GM21367 (cell line): ENCODE data around the gene RASGRF1.
"Not testable (repeated sequence)": the region's sequence is repeated elsewhere in the genome, so short reads cannot be mapped to it uniquely, and the experiment has no call there.

Experiments
- ATAC-seq: cut with Tn5 transposase; IDR thresholded peaks from one replicate; pipeline ENCODE4 v1.9.1; 2021; ENCODE audit not compliant: unreplicated experiment

Gene RASGRF1

GRCh38 chr15:79009379-79009778 is 81.2 kb downstream of the RASGRF1 start:
- ATAC-seq, result no peak

- ATAC-seq, result no peak
These were observed 81.9 kb downstream of the RASGRF1 start for GRCh38 chr15:79008659-79009058.

GRCh38 chr15:79007066-79007465 is 83.5 kb downstream of the RASGRF1 start:
- ATAC-seq, result no peak

GRCh38 chr15:79006071-79006470 is 84.5 kb downstream of the RASGRF1 start:
- no peak for ATAC-seq

DNA sequence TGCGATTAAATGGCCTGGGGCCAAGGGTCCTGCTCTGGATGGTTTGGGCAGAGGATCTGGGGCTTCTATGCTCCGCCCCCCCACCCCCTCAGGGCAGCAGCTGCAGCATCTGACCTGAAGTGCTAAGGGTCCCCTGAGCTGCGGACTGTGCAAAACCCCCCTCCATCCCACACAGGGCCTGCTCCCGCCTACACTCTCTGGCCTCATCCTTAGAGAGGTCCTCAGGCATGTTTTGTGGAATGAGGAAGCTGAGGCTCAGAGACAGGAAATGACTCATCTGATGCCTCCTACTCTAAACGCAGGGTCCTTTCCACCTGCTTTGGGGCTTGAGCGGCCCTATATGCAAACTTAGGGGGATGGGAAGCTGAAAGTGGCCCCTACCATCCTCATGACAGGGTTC is 86.2 kb downstream of the RASGRF1 start:
- peak; percentile 80 for ATAC-seq

DNA sequence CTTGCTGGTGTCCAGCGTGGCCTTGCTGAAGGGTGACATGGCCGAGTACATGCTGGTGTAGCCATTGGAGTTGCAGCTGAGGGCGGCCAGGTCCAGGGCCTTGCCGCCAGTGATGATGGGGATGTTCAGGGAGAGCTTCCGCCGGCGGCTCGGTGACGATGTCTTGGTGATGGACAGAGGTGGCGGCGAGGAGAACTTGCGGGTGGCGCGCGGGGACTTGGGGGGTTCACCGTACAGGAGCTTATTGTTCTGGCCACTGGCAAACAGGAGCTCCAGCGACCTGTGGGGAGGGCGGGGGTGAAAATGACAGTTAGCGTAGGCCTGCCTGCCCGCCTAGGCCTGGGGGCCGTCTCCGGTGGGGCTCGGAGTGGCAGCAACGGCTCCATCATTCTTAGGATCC is 86.7 kb downstream of the RASGRF1 start:
- ATAC-seq, result no peak

- ATAC-seq, result no peak
These were observed 87.3 kb downstream of the RASGRF1 start for GRCh38 chr15:79003301-79003700.

DNA sequence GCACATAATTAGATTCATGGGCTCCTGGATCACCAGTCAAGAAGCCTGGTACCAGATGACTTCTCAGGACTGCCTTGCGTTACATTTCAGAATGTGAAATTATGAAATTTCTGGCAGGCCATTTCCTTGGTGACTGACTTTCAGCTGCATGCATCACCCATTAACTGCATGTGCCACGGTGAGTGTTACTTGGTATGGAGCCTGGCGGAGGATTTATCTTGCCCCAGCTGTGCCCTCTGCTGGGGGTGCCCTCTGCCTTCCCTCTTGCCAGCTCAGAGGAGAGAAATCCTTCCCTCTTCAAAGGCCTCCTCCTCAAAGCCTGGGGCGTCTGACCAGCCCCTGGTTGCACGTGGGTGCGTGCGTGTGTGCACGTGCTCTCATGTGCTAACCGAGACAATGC is 88.0 kb downstream of the RASGRF1 start:
- no peak for ATAC-seq

DNA sequence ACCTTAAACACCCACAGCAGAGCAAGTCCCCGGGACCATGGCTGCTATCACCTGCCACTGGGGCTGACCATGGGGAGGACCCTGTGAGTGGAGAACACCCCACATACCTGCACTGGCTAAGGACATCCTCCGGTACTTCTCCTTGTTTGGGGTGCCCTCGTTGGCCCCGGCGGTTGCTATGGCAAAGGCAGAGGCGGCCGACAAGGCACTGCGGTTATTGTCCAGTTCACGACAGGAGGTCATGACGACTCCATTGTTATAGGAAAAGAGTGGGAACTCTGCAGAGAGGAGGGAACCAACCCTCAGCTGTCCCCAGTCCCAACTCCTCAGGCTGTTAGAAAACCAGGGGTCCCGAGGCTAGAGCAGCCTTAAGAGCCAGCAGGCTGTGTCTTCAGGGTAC is 90.9 kb downstream of the RASGRF1 start:
- no peak for ATAC-seq

DNA sequence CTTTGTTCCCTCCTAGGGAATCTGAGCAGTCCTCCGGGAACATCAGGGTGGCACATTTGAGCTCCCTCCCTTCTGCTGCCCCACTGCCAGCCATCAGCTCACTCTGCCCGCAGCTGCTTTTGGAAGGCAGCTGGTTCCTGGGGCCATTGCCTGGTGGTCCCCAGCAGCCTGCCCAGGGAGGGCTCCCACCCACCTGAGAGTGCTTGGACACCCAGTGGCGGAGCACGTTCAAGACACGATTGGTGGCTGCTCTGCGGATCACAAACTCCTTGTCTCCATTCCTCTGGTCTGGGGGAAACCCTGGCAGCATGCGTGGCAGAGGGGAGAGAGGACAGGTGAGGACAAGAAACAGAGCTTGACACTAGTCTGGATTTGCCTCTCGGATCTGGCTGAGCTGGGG is 92.1 kb downstream of the RASGRF1 start:
- no peak for ATAC-seq

DNA sequence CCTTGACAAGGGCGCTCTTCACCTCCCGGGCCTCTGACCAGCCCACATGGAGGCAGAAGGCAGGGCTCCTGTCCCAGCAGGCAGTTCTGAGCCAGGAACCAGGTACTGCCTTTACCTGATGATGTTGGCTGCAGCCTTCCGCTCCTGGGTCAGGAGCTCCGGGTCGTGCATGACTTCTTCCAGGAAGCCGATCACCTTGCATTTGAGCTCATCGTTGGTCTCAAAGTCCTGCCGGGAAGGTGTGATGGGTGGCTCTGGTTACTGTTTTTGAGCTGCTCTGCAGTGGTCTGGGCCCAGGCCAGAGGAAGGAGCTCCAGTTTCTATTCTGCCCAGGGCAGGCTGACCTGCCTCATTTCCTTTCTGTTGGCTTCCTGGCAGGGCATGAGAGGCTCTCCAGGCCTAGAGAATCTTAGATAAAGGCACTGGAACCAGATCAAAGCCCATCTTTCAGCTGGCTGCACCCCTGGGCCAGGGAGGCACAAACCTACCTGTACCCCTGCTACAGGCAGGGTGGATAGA is 92.5 kb downstream of the RASGRF1 start:
- ATAC-seq, result no peak

DNA sequence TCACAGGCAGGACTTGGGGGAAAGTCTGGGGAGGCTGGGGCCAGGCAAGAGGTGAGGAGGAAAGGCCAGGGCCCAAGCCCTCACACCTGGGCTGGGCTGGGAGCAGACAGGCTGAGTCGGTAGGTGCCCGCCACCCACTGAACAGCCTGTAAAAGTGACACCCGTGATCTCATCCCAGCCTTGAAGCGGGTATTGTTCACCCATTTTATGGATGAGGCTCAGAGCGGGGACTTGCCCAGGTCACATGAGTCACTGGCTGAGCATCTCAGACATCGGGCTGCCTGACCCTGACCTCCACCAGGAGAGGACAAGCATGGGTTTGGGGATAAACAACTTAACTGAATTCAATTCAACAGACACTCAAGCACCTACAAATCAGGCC is 93.7 kb downstream of the RASGRF1 start:
- no peak for ATAC-seq

GRCh38 chr15:78995921-78996893 is 94.4 kb downstream of the RASGRF1 start:
- ATAC-seq, result no peak

- not testable (repeated sequence) for ATAC-seq
These were observed 95.4 kb downstream of the RASGRF1 start for GRCh38 chr15:78995161-78995560.

DNA sequence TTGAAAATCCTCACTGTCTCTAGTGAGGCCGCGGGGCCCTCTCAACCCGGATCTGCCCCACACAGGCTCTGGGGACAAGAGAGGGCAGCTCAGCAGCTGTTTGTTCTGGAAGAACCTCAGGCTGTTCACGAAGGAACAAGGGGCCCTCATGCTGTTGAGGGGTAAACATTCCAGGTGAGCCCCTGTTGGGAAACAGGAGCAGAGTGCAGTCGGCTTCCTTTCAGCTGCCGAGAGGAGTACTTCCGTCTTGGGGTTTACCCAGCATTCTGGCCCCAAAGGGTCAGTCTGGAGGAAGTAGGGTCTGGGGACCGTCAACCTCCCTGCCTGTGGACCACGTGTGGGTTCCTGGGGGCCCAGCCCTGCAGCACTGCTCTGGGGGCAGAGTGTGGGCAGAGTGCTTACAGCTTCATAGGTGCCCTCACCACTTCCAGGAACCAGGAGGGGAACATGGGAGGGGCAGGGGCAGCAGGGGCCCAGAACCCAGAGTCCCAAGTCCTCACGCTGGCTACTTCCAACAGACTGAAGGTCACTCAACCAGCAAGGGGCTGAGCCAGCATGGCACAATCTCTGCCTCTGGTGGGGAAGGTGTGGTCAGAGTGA is 96.5 kb downstream of the RASGRF1 start:
- ATAC-seq, result no peak

- no peak for ATAC-seq
These were observed 97.2 kb downstream of the RASGRF1 start for GRCh38 chr15:78993257-78993930.

DNA sequence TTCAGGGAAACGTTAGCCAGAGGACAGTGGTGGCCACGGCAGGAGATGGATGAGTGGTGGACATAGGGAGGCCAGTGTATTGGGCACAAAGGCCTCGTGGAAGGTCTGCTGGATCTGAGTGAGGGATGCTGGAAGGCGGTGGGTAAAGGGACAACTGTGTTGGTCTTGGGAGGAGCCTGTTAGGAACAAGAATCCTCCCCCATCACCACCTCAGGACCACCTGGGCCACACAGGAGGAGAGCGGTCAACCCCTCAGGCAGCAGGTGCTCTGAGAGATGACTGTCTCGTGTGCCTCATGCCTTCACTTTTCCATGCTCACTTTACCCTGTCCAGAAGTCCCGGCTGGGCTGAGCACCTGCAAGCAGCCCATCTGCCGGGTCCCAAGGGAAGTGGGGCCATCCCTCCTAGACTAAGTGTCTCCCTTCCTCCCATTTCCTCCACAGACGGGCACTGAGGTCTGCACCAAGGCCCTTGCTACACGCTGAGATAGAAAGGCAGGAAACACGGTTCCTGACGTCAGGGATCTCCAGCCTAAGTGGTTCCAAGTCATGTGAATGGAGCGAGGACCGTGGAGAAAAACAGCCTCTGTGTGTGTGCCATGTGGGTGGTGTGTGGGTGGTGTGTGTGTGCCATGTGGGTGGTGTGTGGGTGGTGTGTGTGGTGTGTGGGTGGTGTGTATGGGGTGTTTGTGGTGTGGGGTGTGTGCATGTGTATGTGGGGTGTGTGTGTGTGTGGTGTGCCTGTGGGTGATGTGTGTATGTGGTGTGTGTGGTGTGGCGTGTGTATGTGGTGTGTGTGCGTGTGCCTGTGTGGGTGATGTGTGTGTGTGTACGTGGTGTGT is 97.9 kb downstream of the RASGRF1 start:
- ATAC-seq, result no peak

DNA sequence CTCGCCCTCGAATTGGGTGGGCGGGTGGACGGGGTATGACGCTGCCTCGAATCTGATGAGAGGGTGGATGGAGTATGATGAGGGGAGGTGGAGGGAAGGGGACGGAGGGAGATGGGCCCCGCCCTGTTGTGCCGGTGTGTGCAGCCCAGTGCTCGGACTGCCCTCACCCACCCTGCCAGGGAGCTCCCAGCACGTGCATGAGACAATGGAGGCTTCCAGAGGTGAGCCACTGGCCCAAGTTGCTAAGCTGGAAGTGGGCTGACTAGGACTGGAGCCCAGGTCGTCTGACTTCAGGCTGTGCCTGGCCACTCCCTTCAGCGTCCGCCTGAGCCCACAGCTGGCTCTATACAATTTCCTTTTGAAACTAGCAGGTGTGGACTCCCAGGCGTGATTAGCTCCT is 98.7 kb downstream of the RASGRF1 start:
- no peak for ATAC-seq

DNA sequence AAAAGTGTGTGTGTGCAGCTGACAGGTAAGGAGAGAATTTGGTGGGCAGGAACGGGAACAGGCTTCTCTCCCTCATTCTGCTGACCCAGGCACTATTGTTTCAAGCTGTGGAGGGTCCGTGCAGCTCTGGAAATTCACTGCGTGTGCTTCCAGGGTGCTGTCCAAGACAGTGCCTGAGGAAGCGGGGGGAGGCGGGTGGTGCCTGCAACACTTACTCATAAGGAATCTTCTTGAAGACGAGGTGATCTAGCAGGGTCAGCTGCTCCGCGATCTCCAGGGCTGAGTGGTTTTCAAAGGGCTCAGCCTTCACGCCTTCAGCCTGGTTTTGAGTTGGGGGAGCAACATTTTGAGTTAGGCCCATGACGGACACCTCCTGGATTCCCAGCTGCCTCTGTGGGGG is 99.1 kb downstream of the RASGRF1 start:
- no peak for ATAC-seq

DNA sequence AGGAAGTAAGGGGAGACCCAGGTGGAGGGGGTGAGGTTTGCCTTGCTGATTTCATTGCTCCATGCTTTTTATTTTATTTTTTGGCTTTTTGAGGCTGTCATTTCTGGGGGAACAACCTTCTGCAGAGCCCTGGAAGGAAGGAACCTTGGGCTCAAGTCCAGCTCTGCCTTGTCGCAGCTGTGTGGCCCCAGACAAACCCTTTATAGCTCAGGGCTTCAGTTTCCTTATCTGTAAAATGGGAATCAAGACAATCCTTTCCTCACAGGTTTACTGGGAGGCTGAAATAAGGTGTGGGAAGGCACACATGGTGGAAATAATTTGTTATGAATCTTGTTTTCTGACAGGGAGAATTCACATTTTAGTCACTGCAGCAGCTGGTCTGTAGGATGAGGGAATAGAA is 100.3 kb downstream of the RASGRF1 start:
- no peak for ATAC-seq
